ENCODE measurements around the gene KLHL21. TPM values are rescaled to one million over a fixed set of nuclear protein-coding genes. Genes with fewer than 3 reads are reported as not detected.

The KLHL21 gene
- total and polyA plus RNA-seq, 9 of the 15 experiments (the other 6 are each of a cell fraction or from before 2014, with no cell fraction given) = 2.1 to 42.1 (median 17.5) TPM

DNA sequence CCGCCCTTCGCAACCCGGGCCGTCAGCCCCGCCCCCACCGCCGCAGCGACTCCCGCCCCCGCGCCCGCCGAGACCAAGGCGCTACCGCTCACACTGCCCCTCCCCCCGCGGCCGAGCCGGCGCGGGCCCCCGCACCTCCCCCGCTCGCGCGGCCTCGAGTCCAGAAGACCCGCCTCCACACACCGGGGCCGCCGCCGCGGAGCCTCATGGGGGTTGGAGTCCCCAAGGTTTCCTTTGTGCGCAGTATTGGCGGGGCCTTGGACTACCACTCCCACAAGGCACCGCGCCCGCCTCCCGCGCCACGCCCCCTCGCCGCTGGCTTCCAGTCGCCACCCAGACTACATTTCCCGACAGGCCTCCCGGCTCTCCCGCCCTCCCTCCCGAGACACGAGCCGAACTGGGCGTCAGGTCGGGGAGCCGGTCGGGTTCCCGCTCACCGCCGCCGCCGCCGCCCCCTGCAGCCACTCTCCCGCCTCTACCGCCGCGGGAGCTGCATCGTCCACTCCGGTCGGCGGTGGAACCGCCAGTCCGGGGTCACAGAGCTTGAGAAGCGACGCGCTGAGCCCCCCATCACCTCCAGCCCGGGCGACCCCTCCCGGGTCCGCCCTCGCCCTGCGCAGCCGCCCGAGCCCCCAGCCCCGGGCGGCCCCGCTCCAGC, 10.8 kb upstream of the KLHL21 start, which contains the start of gene PHF13 (continued):
- TF ChIP-seq, protein P1, sequence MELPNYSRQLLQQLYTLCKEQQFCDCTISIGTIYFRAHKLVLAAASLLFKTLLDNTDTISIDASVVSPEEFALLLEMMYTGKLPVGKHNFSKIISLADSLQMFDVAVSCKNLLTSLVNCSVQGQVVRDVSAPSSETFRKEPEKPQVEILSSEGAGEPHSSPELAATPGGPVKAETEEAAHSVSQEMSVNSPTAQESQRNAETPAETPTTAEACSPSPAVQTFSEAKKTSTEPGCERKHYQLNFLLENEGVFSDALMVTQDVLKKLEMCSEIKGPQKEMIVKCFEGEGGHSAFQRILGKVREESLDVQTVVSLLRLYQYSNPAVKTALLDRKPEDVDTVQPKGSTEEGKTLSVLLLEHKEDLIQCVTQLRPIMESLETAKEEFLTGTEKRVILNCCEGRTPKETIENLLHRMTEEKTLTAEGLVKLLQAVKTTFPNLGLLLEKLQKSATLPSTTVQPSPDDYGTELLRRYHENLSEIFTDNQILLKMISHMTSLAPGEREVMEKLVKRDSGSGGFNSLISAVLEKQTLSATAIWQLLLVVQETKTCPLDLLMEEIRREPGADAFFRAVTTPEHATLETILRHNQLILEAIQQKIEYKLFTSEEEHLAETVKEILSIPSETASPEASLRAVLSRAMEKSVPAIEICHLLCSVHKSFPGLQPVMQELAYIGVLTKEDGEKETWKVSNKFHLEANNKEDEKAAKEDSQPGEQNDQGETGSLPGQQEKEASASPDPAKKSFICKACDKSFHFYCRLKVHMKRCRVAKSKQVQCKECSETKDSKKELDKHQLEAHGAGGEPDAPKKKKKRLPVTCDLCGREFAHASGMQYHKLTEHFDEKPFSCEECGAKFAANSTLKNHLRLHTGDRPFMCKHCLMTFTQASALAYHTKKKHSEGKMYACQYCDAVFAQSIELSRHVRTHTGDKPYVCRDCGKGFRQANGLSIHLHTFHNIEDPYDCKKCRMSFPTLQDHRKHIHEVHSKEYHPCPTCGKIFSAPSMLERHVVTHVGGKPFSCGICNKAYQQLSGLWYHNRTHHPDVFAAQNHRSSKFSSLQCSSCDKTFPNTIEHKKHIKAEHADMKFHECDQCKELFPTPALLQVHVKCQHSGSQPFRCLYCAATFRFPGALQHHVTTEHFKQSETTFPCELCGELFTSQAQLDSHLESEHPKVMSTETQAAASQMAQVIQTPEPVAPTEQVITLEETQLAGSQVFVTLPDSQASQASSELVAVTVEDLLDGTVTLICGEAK (IDR thresholded peaks at IDR 0.05) = 0 out of 2 replicates have a peak, but pooled peaks have one; percentile 28
- TF ChIP-seq, protein P1 (CRISPR knock-in tag; IDR thresholded peaks at IDR 0.05) = no peak
- TF ChIP-seq BRD9 (IDR thresholded peaks at IDR 0.05; ENCODE audit: low read depth, partially characterized antibody) = no peak
- no peak for TF ChIP-seq CBX3 (IDR thresholded peaks at IDR 0.05; ENCODE audit: borderline replicate concordance in 1 of 2, low read length in 2 of 2)
- TF ChIP-seq, protein P2, sequence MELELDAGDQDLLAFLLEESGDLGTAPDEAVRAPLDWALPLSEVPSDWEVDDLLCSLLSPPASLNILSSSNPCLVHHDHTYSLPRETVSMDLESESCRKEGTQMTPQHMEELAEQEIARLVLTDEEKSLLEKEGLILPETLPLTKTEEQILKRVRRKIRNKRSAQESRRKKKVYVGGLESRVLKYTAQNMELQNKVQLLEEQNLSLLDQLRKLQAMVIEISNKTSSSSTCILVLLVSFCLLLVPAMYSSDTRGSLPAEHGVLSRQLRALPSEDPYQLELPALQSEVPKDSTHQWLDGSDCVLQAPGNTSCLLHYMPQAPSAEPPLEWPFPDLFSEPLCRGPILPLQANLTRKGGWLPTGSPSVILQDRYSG (tag; conservative IDR thresholded peaks at IDR 0.05; ENCODE audit: low read depth) = no peak
- TF ChIP-seq TAF9B (IDR thresholded peaks at IDR 0.05; ENCODE audit: partially characterized antibody) = no peak
- no peak for TF ChIP-seq PTRF (tag; IDR thresholded peaks at IDR 0.05)
- TF ChIP-seq NELFE (IDR thresholded peaks at IDR 0.05; ENCODE audit: insufficient read depth, insufficient read length) = no peak
- TF ChIP-seq EWSR1 (IDR thresholded peaks at IDR 0.05; ENCODE audit: borderline replicate concordance, low read depth, partially characterized antibody) = no peak
- TF ChIP-seq ZNF584 (CRISPR knock-in tag; IDR thresholded peaks at IDR 0.05; ENCODE audit: low read depth) = 0 out of 2 replicates have a peak, but pooled peaks have one; percentile 72
- TF ChIP-seq DACH1 (IDR thresholded peaks at IDR 0.05; ENCODE audit: partially characterized antibody) = no peak
- TF ChIP-seq BCL6 (CRISPR knock-in tag; IDR thresholded peaks at IDR 0.05) = no peak
- TF ChIP-seq, protein P3, sequence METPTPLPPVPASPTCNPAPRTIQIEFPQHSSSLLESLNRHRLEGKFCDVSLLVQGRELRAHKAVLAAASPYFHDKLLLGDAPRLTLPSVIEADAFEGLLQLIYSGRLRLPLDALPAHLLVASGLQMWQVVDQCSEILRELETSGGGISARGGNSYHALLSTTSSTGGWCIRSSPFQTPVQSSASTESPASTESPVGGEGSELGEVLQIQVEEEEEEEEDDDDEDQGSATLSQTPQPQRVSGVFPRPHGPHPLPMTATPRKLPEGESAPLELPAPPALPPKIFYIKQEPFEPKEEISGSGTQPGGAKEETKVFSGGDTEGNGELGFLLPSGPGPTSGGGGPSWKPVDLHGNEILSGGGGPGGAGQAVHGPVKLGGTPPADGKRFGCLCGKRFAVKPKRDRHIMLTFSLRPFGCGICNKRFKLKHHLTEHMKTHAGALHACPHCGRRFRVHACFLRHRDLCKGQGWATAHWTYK (CRISPR knock-in tag; IDR thresholded peaks at IDR 0.05) = peak; percentile 81
- TF ChIP-seq ZNF282 (CRISPR knock-in tag; IDR thresholded peaks at IDR 0.05) = peak; percentile 14; the same call in 1 of the 2 replicates
- no peak for TF ChIP-seq EHMT2 (IDR thresholded peaks at IDR 0.05)
- no peak for TF ChIP-seq NUFIP1 (IDR thresholded peaks at IDR 0.05; ENCODE audit: partially characterized antibody)
